ENCODE data around the gene TMEM186.

GRCh38 chr16:8807189-8807588, 9.8 kb upstream of the TMEM186 start:
- TF ChIP-seq RFX5 (IDR thresholded peaks at IDR 0.05; ENCODE audit: low read depth, low read length): no peak
- TF ChIP-seq CTCF (conservative IDR thresholded peaks at IDR 0.05; ENCODE audit: low read depth, low read length): no peak
- no peak for TF ChIP-seq MAZ (IDR thresholded peaks at IDR 0.05; ENCODE audit: borderline replicate concordance, low read depth, low read length)
- no peak for TF ChIP-seq POLR2A (IDR thresholded peaks at IDR 0.05; ENCODE audit: low read depth, low read length)
- no peak for TF ChIP-seq RAD21 (IDR thresholded peaks at IDR 0.05; ENCODE audit: low read length)
- TF ChIP-seq SMC3 (IDR thresholded peaks at IDR 0.05; ENCODE audit: low read depth, low read length): no peak
- no peak for TF ChIP-seq FOS (IDR thresholded peaks at IDR 0.05; ENCODE audit: low read depth, low read length)
- TF ChIP-seq NFE2L2 (IDR thresholded peaks at IDR 0.05; ENCODE audit: low read depth, low read length): no peak
- no peak for TF ChIP-seq MXI1 (IDR thresholded peaks at IDR 0.05; ENCODE audit: borderline replicate concordance, low read depth, low read length)
